NCI-H1105 treated with DMSO at 0.1 percent for 48 hours (cell line): Measurements from ENCODE around the gene TSGA10IP.

ENCODE experiments used
- DNase-seq: peaks from one replicate; lab custom pipeline; 2025; lab: John Stamatoyannopoulos, UW

The TSGA10IP gene

DNA sequence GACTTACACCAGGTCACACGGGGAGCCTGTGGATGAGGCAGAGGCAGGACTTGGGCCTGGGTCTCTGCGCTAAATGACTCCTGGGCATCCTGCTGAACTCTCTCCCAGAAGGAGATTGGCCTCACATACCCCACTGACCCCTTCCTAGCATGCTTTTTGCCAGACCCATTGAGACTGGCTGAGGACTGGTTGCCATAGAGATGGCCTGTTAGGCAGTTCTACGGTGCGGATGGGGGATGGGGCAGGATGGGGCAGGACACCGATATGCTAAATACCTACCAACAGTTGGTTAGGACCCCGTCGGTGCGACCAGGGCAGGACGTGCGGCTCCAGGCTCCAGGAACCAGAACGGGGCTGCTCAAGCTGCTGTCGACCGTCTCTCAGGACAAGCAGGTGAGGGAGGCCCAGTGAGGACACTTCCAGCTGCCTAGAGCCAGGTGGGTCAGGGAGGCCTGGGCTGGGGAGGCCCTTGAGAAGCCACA is at the start of gene TSGA10IP:
Gene TSGA10IP, plus strand, starts transcription at position 51 of the 482 bp plus-strand sequence. Its CDS starts 196 bp downstream, at position 247.
- DNase-seq, result no peak

DNA sequence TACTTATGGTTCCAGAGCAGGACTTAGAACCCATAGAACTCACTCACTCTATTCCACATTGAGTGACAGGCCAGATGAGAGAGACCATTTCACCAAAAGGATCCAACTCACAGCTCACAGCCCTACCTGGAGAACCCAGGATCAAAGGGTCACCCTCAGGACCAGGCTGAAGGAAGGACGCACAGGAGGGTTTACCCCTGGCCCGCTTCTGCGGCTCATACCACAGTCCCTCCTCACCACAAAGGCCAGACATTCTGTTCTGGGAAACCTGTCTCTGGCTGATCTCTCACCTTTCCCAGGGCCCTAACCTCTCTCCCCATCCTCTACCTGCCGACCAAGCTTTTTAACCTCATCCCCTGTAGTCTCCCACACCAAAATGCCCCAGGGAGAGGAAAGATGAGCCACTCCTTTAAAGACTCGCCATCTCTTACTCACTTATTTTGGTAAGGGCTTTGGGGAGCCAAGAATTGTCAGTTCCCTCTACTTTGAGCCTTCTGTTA is 49.7 kb upstream of the TSGA10IP start:
- DNase-seq, result no peak

GRCh38 chr11:65896034-65896999 is 49.0 kb upstream of the TSGA10IP start:
- DNase-seq, result no peak

DNA sequence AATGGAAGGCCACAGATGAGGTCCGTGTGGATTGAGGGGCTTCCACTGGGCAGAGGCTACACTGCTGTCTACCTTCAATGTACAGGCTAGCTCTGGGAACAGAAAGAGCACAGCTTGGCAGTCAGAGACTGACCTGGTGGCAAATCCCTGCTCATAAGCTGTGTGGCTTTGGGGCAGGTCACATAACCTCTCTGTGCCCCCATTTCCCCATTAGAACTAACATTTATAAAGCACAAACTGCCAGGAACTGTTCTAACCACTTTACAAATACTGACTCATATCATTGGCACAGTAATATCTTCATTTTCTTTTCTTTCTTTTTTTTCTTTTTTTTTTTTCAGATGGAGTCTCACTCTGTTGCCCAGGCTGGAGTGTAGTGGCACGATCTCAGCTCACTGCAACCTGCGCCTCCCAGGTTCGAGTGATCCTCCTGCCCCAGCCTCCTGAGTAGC is 48.2 kb upstream of the TSGA10IP start:
- DNase-seq, result no peak

- DNase-seq, result no peak
These were observed 46.5 kb upstream of the TSGA10IP start for GRCh38 chr11:65898656-65899355.

- DNase-seq, result no peak
These were observed 45.7 kb upstream of the TSGA10IP start for GRCh38 chr11:65899356-65900124.

- DNase-seq, result peak; percentile 73
These were observed 45.0 kb upstream of the TSGA10IP start, which contains the start of gene FOSL1 for GRCh38 chr11:65900125-65900898. TSS of gene FOSL1 (minus strand) at chr11:65900388. CDS start at chr11:65900339, 49 bp downstream.

DNA sequence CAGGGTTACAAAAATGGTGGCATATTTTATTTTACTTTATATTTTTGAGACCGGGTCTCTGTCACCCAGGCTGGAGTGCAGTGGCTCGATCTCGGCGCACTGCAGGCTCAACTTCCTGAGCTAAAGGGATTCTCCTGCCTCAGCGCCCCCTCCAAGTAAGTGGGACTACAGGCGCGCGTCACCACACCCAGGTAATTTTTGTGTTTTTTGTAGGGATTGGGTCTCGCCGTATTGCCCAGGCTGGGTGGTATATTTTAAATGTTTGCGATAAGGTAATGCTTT is 44.4 kb upstream of the TSGA10IP start:
- no peak for DNase-seq

DNA sequence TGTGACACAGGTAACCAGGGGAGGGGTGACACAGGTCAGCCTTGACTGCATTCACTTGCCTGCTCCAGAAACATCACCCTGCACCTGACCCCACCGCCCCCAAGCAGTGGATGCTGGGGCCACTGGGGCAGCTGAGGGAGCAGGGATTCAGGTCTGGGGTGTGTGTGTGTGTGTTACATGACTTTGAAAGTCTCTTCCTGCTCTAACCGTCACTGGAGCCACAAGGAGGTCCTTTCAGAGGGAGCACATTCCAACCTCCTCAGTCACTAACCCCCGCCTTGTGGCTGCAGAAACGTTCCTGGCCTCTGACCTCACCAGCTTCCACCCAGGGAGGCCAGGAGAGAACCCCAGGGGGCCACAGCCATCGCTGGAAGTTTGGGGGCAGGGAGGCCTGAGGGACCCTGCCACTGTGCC is 42.2 kb upstream of the TSGA10IP start:
- no peak for DNase-seq

DNA sequence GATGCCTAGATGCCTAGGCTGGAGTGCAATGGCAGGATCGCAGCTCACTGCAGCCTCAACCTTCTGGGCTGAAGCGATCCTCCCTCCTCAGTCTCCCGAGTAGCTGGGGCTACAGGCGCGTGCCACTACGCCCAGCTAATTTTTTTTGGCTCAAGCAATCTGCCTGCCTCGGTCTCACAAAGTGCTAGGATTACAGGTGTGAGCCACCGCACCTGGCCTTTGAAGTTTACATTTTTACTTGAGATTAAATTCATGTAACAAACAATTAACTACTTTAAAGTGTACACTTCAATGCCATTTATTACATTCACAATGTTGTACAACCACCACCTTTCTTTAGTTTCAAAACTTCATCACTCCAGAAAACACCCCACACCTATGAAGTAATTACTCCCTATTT is 41.6 kb upstream of the TSGA10IP start:
- no peak for DNase-seq

- no peak for DNase-seq
These were observed 38.7 kb upstream of the TSGA10IP start for GRCh38 chr11:65906602-65907001.

GRCh38 chr11:65907878-65908277 is 37.4 kb upstream of the TSGA10IP start:
- no peak for DNase-seq

DNA sequence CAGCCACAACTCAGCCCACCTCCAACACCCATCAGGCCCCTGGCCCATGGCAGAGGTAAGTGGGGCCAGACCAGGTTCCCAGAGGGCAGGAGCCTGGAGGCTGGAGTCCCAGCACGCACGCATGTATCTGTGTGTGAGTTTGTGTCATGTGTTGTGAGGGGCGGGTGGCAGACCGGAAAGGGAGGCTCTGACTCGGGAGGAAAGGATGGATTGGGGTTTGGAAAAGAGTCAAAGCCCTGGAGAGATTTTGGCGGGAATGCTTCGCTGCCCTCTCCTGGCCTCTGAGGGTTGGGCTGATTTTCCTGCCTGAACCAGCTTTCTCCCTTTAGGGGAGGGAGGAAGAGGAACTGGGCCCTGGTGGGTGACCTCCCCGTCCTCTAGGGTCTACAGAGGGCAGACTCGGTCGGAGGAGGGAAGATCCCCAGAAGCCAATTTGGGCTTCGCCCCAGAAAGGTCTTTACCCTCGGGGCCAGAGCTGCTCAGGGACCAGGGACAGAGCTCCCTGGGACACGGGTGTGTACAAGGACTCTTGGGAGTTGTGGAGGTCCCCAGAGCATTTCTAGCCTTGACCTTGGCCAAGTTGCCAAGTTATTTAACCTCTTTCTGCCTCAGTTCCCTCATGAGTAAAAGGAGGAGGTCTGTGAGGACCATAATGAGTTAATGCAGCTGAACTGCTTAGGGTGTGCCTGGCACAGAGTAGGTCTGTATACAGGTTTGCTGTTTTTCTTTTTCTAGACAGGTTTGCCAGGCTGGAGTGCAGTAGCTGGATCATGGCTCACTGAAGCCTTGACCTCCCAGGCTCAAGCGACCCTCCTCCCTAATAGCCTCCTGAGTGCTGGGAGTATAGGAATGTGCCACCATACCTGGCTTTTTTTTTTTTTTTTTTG is 33.4 kb upstream of the TSGA10IP start:
- peak; percentile 61 for DNase-seq

DNA sequence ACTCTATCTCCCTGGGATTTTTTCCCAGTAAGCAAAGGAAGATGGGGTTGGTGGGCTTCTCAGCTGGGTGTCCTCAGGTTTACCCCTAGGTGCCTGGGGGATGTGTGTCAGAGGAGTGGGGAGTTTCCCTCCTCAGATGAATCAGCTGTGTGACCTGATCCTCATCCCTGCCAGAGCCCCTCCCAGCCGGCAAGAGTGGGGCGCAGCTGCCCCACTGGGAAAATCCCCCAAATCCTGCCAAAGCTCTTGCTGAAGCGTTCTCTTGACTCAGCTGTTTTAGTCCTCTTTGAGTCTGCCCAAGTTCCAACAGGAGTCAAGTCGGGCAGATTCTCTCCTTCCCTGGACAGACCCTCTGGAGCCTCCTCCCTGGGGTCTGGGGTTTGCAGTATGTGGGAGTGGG is 32.4 kb upstream of the TSGA10IP start:
- no peak for DNase-seq

GRCh38 chr11:65915101-65915820 is 30.0 kb upstream of the TSGA10IP start:
- no peak for DNase-seq

GRCh38 chr11:65915821-65916251 is 29.4 kb upstream of the TSGA10IP start:
- no peak for DNase-seq

DNA sequence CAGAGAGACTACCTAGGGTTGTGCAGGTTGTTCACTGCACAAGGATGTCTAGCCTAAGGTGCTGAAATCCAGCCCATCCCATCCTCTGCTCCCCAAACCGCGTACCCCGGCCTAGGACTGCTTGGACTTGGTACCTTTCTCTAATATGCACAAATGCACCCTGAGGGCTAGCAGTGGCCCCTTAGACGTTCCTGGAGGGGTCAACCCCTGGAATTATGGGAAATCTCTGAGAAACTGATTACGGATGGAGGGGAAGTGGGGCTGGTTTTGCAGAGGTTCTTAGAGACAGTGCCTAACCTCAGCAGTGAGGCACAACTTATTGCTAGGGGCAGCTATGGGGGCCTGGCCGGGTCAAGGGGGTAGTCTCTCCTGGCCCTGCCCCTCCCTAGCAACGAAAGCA is 28.9 kb upstream of the TSGA10IP start:
- no peak for DNase-seq

DNA sequence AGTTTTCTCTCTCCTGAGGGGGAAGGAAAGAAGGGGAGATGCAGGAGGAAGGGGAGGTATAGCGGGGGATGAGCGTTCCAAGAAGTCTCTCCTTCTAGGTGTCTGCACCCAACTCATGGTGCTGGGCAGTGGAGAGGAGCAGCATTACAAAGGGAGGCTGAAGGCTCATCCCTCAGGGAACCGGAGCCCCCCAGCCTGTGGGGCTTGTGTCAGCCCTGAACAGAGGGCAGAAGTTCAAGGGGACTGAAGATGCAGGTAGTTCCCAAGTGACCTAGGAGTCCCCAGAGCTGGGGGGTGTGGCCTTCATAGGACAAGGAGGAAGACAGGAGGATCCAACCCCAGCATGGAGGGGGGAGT is 28.2 kb upstream of the TSGA10IP start:
- no peak for DNase-seq

GRCh38 chr11:65917434-65918210 is 27.7 kb upstream of the TSGA10IP start:
- no peak for DNase-seq
